T-helper 1 cell (primary cell): ENCODE data around the gene ZNF232.
"Not testable (repeated sequence)": the region's sequence is repeated elsewhere in the genome, so short reads cannot be mapped to it uniquely, and the experiment has no call there.

Source experiments
- DNase-seq, 5 donors: peaks; one replicate each; pipeline ENCODE4 v3.0.0-alpha.2; 2012 to 2020

ZNF232 gene

DNA sequence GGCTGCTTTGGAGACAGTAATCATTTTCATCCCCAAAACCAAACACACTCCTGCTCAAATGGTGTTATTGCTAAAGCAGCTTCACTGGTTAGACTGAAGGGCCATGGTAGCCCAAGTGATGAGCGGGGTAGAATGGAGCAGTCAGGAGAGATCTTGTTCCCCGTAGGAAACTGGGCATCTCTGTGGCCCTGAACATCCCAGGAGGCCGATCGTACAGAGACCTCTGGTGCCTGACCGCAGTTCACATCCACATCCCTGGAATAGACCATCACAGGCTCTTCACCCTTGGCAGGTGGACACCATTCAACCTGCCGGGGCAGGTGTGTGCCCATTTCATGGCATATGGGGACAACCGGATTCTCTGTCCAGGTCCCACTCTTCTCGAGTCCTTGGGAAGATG lies 18.1 kb upstream of the ZNF232 start:
- DNase-seq = not testable (repeated sequence)

DNA sequence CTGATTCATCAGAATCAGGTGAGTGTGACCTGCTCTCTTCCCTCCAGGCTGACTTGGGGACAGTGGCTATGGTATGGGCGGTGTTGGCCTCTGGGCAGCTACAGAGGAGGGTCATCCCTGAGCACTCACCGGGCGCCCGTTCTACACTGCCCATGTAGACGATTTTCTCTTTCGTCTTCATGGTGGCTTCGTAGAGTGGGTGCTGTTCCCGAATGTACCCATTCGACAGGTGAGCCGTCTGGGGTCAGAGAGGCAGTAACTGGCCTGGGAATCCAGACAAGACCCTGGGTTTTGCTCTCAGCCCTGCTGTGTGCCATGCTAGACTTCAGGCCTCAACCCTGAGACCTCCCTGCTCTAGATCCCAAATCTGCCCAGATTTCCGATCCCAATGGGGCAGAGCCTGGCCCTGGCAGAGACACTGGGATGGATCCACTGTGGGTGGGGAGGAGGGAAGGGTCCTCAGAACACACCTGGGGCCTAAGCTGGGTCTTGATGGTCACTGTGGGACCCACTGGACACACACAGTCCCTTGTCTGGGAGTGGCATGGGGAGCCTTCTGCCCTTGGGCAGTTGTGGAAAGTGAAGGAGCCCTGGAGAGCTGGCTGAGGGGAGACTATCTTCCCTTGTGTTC lies 17.3 kb upstream of the ZNF232 start:
- DNase-seq = no peak

DNA sequence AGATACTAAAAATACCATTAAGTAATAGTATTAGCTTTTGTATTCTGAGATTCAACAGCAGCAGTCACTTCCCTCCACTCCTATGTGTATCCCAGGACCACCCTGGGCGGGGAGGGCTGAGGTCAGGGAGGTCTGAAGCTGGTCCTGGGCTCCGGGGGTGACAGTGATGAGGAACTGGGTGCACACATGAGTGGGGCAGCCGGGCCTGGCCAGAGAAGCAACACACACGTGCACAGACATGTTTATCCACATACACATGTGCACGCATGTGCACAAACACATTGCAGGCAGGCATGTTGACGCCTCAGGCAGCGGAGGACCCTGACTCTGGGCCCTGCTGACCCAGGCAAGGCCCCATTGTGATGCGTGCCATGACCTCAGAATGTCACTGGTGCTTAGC lies 16.7 kb upstream of the ZNF232 start:
- not testable (repeated sequence) for DNase-seq

DNA sequence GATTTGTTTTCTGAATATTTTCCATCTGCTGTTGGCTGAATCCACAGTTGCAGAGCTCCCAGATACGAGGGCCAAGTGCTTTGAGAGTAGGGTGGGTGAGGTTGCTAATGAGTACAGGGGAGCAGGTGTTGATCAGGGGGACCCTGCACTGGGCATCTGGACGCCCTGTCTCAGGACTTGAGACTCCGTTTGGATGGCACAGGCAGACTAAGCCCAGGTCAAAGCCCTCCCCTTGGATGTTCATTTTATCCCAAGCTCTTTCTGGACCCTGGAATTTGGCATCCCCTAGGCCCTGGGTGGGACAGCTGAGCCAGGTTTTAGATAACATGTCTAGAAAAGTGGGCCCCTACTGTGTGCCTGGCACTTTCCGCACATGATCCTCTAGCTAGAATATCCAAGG lies 16.2 kb upstream of the ZNF232 start:
- no peak for DNase-seq

DNA sequence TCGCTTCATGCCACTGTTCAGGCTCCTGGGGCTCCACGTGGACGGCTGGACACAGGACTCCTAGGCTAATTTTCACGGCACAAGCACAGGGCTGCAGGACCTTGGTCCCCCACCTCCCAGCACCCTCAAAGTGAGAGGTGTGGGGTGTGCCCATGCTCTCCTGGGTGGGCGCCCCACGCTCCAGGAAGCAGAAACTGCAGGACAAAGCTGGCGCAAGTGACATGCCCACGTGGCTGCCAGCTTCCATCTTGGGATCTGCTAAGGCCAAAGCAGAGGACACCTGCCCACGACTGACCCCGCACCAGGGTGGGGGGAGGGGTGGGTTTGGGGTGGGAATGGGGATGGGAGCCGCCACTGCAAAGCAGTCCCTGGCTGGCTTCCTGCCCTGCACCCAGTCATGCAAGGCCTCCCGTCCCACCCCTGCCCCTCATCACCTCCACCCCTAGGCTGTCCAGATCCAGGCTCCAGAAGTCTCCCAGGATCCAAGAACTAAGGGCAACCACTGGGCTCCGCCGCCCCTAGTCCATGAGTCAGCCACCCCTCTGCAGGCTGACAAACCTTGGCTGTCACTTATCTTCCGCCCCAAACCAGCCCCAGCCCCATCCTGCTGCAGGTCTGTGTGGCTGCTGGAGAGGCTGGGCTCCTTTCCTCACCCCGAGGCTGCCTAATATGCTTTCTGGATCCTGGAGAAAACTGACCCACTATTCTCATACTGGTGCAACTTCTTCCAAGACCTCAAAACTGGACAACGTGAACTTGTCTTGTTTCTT lies 15.2 kb upstream of the ZNF232 start:
- DNase-seq = no peak

DNA sequence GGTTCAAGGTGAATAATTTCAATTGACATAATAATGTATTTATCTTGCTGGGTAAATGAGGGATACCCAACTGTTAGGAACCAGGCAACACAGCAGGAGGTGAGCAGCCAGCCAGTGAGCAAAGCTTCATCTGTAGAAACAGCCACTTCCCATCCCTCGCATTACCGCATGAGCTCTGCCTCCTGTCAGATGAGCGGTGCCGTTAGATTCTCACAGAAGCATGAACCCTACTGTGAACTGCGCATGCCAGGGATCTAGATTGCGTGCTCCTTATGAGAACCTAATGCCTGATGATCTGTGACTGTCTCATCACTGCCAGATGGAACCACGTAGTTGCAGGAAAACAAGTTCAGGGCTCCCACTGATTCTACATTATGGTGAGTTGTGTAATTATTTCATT lies 13.2 kb upstream of the ZNF232 start:
- not testable (repeated sequence) for DNase-seq

DNA sequence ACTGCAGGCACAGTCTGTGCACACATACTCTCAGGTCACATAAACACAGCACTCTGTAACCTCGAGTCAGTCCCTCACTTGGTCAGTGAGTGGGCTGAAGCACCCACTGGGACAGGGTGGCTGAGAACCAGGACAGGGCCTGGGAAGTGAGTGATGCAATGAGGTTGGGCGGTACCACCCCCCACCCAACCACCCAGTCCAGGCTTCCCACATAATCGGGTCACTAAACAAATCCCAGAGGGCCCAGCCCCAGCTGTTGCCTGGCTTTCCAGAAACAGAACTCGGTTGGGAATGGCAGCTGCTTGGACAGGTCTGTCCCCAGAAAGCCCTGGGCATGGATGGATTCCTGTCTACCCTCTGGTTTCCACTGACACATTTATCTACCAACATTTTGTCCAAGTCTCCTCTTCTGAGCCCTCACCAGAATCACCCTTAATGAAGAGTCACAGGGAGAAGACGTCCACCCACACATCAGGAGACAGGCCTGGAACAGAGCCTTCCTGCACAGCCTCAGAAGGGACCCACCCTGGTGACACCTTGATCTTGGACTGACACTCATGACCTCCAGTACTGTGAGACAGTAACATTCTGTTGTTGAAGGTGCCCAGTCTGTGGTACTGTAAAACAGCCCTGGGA lies 12.6 kb upstream of the ZNF232 start:
- not testable (repeated sequence) for DNase-seq

DNA sequence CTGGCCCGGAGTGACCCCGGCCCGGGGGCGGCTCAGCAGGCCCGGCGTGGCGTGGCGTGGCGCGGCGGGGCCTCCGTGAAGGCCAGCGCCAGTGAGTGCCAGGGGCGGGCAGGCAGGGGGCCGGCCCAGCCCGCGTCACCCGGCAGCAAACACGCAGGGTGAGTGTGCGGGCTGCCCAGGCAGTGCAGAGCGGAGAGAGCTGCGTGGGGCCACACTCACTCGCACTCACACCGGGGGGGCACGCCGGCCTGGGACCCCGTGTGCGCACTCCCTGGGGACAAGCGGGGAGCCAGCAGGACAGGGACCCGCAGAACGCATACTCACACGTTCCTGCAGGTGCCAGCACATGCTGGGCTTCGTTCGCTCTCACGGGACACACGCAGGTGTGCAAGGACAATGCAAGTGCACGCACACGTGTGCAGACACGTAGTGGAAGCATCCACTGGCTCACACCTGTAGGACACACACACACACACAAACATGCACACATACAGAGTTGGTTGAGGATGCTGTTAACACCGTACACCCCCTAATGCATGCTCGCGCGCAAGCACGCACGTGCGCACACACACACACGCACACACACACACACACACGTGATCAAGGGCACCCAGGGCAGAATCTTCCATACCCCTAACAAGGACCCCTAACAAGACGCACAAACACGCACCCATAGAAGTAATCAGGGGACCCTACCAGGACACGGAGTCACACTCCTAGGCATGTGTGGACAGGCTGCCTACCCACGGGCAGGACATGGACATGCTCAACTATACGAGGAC lies 11.9 kb upstream of the ZNF232 start:
- no peak for DNase-seq

DNA sequence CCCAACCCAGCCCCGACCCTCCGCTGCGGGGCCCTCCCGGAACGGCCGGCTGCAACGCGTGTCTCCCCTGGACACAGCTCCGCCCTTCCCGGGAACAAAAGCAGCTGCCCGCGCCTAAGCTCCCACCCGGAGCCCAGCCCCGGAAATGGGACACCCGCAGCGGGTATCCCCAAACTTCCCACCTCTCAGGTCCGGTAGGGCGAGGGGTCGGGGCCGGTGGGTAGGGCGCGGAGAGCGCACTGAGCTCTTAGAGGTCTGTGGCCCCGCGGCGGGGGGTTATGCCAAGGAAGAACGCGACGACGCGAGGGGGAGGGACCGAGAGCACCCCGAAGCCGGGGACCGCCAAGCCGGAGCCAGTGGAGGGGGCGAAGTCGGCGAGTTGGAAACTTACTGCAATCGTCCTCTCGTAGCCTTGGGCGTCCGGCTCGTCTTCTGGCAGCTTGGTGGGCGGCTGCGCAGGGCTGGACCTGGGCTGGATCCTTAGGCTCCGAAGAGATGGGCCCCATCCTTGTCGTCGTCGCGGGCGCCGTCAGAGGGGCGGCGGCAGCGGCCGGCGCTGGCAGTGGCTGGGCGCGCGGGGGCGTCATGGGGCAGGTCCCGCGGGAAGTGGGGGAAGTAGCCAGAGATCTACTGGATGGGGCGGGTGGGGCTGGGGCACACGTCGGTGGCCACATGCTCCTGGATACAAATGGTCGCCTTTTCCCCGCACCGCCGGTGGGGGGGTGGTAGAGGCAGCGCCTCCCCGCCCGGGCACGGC lies 11.1 kb upstream of the ZNF232 start:
- DNase-seq = no peak

DNA sequence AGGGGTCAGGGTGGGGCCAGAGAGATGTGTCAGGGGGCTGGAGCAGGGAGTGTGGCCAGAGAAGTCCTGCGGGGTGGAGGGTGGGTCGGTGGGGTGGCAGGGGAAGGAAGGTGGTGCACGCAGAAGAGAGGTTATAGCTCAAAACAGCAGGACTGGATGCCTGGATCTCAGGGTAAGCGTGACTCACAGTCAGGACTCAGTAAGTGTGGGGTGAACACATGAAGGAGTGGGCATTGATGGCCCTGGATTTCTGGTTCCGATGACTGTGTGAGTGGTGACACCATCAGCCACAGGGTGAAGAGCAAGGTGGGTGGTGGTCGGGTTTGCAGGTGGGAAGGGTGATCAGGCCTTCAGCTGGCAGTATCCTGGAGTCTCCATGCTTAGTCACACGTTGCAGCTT lies 10.4 kb upstream of the ZNF232 start:
- not testable (repeated sequence) for DNase-seq

DNA sequence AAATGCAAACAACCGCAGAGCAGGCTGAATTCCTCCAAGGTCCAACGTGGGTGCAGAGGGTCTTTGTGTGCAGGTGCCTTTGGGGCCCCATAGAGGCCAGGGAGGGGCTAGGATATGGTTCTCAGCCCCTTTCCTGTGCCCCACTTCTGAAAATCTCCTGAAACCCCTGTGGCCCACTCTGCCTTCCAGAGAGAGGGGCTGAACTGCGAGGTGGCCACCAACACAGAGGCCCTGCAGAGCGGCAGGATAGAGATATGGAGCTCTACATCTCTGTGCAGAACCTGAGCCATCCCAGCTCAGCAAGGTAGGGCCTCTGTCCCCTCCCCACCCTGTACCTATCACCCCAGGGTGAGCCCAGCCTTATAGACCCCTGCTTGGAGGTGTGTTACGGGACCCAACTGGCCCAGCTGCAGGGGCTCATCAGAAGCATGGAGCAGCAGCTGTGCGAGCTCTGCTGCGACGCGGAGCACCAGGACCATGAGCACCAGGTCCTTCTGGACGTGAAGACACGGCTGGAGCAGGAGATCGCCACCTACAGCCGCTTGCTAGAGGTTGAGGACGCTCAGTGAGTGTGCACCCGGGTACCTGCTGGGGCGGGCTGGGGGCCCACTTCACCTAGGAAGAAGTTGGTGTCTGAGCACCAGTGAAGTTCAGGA lies 9.6 kb upstream of the ZNF232 start:
- DNase-seq = no peak

DNA sequence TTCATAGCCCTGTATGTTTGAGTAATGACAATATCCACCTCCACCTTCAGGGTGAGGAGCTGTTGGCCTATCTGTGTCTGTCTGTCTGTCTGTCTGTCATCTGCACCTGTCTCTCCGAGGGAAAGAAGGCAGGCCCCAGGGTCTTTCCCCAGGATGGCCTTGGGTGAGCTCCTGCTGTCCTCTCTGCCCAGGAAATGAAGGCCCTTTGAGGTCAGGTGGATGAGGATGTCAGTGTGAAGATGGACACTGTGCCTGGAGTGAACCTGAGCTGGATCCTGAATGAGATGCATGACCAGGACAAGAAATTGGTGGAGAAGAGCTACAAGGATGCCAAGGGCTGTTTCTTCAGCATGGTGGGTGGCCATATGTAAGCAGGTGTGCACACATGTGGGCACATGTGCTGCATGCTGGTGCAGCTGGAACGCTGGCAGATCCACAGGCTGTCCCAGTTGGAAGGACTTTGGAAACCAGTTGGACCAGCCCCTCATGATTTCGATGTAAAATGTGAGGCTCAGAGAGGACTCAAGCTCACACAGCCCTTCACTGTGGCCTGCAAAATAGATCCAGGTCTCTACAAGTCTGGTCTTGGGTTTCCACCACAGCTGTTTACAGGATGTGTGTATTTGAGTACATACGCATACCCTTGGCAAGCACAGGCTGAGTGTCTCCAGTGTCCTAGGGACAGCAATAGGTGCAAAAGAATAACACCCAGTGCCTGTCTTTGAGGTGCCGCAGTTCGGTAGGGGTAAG lies 8.9 kb upstream of the ZNF232 start:
- not testable (repeated sequence) for DNase-seq

DNA sequence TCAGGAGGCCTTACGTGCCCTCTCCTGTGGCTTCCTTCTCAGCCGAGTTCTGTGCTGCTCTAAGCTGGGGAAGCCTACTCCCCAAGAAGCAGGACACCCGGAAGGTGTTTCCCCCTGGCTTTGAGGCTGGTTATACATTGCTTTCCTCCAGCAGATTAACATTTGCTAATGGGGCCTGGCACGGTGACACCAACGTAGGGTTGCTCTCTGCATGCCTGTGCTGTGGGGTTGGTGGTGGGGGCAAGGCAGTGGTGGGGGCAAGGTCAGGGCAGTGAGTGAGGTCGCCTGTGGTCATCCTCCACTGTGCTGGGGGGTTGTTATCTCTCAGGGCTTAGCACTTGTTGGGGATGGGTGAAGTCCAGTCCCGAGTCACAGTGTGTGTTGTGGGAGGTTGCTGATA lies 8.4 kb upstream of the ZNF232 start:
- DNase-seq = no peak

DNA sequence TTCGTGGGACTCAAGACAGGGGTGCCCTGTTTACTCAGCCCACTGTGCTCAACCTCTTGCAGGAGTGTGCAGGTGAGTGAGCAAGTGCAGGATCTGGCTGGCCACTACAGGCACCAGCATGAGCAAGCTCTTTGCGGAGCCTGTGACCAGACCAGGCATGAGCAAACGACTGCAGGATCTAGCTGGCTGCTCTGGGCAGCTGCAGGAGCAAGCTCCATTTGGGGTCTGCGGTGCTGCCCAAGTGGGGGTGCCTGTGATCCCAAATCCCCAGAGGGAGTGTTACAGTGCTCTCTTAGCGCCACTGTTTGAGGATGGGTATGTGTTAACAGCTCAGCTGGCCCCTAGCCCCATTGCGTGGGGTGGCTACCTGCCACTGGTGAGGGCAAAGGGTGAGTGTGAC lies 6.5 kb upstream of the ZNF232 start:
- DNase-seq = no peak

DNA sequence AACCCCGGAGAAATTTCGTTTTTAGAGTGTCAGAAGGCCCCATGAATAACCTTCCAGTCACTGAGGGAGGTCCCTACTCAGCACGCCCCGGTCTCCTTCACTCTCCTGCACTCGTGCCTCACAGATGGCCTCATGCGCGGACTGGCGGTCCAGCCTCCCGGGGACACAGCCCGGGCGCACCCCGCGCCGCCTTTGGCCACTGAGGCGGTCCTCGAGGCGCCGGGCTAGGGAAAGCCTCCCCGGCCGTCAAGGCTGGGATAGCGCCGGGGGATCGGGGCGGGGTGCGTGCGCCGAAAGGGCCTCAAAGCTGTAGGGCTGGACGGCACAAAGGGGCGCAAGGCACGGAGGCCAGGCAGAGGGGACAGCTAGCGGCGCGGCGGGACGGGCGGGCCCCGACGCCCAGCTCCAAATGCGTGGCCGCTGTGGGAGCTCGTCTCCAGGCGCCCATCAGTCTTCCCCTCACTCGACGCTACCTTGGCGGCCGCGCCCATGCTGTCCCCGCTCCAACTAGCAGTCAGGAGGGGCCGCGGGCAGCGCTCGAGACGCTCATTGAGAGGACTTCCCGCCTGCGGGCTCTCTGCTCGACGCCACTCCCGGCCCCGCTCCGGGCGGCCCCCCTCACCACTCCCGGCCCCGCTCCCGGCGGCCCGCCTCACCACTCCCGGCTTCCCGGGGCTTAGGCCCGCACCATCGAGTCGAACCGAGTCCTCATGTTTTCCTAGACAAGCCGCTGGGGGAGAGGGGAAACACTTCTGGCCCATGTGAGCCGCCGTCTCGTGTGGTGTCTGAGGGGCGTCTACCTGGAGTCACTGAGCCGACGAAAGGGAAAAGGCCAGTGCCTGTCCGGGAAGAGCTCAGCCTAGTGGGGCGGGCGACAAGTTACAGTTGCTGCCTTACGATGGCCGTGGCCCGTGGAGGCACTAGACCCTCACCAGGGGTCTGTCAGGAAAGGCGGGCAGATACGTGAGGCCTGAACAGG lies 4.3 kb upstream of the ZNF232 start, which contains the start of gene USP6:
TSS of gene USP6 (plus strand) at position 360 of the 979 bp plus-strand sequence. CDS start 14,336 bp downstream, outside the sequence.
- no peak for DNase-seq

DNA sequence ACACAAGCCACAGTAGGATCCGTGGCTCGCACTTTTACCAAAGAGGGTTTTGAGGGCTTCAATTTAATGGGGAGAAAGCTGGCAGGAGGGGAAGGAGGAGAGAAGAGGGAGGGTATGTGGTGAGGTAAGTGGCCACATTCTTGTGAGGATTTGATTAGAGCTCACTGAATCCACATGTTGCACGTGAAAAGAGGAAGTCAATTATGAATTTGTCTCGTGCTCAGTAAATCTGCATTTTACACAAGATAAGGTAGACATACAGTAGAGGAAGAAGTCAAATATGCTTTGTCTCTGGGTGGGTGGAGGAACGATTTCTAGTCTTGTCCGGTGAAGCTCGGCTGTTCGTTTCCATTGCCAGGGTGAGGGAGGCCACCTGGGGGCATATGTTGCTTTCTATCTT lies 862 bp downstream of the ZNF232 start:
- no peak for DNase-seq

DNA sequence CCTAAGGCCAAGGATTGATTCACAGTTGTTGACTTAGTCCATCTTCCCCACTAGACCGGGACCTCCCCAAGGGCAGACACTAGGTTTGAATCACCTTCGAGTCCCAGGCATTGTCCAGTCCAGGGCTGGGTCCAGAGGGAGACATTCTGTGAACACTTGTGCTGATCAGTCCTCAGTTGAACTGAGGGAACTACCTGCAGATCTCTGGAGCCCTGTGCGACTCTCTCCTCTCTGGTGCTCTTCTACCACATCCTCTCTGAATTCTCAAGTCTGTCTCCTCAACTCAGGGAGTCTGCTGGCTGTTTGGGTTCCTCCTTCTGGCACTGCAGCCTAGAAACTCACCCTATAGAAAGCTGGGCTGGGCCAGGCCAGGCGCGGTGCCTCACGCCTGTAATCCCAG lies 10.8 kb downstream of the ZNF232 start:
- DNase-seq = no peak

DNA sequence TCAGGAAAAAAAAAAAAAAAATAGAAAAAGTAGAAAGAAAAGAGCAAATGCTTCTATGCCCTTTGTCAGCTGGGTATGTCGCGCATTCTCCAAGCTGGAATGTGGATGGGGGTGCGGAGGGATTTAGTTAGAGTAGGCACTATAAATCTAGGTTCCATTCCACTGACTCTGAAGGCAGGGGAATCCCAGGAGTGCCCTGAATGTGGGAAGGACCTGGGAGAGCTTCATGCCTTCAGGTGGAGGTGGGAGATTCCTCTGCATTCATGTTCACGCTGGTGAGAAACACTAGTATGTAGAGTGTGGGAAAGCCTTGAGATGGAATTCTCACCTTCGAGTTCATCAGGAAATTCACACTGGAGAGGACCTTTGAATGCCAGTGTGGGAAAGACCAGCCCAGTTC lies 12.4 kb downstream of the ZNF232 start:
- DNase-seq = no peak

DNA sequence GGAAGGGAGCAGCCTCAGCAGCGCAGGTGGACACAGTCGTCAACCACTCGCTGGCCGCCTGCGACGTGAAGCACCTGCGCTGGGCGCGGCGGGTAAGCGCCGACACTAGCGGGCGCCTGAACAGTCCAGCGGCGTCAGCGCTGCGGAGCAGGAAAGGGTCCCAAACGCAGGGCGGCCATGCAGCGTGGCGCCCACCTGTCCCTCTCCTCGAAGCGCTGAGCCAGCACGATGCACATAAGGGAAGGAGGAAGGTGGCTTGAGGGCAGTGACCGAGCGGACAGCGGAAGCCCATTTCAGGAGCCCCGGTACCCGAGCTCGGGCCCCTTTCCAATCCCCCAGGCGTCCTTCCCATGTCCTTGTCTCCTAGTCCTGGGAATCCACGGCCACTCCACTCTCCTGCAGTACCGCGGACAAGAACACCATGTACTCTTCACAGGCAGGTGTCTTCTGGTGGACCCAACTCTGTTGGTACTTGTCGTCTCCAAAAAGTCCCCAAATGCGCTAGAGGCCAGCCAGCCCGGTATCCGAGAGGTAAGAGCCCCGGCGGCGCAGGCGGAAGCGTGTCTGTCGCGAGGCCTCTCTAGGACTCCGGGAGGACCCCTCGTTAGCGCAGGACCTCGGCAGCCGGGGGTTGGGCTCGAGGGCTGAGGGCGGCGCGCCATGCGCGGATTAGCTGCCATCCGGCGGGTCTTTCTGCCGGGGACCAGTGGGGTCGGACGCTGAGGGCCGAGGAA lies 14.4 kb downstream of the ZNF232 start:
- no peak for DNase-seq
